Lung microvascular endothelial cell (primary cell): ENCODE measurements around the gene PAM. TPM values are rescaled to one million over a fixed set of nuclear protein-coding genes. Genes with fewer than 3 reads are reported as not detected.

Experiments
- DNase-seq, 2 donors: peaks; one replicate each; pipeline versions ENCODE4 v3.0.0 to v3.0.0-alpha.2; 2010; ENCODE audit warnings: low read depth in 2 of 2
- total RNA-seq: library from RNA; depleted of rRNA; stranded (reverse); fragments of >200 nt; gene quantifications from 2 replicates; pipeline ENCODE4 v1.2.1, GENCODE V29; 2014

The PAM gene
- total RNA-seq, 1 donor from 2014 or later: 247 TPM

DNA sequence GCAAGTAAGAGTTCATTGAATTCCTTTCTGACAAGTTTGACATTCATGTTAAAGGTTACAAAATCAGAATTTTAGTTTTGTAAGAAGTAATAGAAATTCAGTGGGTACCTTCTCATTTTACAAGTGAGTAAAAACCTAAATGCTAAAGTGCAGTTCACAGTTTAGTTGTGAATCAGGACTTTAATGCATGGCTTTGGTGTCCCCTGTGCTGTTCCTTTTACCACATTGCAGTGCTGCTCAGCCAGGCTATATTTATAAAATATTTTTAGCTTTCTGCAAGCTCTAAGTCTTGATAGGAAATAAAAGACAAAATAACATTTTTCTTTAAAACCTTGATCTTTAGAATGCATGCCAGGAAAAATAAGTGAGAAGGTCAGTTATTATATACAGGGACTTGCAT, 26.3 kb downstream of the PAM start:
- DNase-seq: no peak

DNA sequence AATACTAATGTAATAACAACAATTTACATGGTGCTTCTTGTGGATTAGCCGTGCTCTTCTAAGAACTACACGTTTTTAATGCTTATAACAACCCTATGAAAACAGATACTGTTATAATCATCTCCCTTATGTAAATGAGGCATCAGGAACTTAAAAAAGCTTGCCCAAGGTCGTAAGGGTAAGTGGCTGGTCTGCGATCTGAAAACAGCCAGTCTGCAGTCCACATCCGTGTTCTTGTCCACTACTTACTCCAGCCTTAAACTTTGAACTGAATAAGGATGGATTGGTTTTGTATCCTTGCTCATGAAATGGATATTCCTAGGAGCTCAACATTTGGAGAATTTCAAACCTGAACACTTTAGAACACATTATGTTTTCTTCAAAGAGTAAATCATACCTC, 26.7 kb downstream of the PAM start:
- peak in 1 of 2 donors; percentile 15 for DNase-seq

DNA sequence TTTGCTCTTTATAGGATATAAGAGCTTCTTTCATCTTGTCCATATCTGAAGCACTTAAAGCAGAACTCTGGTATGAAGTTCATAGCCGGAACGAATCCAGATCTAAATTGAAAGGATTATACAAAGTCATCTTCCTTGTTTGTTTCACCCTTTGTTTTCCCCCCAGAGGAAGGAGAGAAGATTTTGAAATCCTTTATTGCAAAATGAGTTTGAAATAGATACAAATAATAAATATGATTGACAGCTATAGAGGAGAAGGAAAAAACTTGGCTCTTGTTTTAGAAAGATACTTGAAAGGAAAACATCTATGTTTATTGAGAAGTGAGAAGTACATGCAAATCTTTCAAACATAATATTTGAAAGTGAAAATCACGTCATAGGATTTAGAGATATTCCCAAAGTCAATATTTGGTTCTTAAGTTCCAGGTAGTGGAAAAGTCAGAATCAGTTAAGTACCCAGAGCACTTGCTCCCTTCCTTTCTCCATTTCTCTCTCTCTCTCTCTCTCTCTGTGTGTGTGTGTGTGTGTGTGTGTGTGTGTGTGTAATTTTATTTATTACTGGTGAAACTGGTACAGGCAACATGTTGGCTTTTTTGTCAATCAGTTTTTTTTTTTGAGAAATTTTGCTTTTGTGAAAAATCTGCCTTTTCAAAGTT, 27.2 kb downstream of the PAM start:
- DNase-seq: no peak

GRCh38 chr5:102787134-102787533, 32.0 kb downstream of the PAM start:
- no peak for DNase-seq

DNA sequence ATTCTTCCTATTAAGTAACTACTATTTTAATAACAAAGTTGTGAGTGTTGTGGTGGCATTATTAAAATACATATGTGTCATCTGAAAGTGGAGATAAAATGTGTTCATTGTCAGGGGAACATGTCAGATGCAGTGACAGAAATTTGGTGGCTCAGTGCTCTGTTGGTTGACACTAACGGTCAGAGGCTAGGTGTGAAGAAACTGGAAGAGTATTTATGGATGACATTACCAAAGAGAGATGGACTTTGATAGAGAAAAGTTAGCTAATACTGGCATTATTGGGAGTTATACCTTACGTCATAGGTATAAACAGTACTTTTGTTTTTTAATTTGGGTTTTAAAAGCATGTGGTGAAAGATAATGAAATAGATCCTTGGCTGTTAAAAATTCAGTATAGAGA, 33.7 kb downstream of the PAM start:
- DNase-seq: no peak

DNA sequence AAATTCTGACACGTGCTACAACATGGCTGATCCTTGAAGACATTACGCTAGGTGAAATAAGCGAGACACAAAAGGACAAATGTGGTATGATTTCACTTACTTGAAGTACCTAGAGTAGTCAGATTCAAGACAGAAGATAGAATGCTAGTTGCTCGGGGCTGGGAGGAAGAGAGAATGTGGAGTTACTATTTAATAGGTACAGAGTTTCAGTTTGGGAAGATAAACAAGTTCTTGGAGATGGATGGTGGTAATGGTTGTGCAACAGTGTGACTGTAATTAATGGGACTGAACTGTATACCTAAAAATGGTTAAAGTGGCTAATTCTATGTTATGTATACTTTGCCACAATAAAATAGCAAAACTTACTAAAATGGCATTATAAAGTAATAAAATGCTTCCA, 34.4 kb downstream of the PAM start:
- no peak for DNase-seq

DNA sequence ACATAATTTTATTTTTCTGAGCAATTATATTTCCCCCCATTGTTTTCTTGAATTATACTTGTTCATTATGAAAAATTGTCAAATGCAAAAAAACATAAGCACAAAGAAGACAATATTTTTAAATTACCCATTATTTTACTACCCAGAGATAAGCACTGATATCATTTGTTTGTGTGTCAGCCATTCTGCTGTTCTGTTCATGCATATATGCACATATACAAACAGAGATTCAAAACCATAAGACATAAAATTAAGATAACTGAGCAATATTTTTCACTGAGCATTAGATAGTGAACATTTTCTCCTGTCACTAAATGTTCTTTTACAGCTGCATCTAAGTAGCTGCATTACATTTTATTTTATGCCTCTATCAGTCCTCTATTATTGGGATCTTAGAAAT, 35.6 kb downstream of the PAM start:
- DNase-seq: no peak

- DNase-seq: peak; percentile 47 to 53
Observed at GRCh38 chr5:102792705-102793104, 37.6 kb downstream of the PAM start.

DNA sequence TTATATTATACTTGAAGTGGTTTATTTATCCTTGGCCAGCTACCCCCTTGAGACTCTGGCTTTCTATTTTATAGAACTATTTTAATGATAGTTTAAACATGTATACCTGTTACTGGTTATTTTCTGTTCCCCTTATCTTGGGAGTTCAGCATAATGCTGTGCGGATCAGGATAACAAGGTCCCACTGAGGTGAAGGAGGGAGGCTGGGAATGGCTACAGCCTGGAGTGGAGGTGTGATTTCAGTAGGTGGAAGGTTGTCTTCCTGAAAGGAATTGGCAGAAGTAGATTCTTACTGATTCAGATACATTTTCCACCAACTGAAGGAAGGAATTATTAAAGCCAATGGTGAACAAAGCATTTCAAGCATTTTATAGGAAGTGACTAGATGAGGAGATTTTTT, 38.9 kb downstream of the PAM start:
- DNase-seq: no peak

GRCh38 chr5:102794677-102795331, 39.7 kb downstream of the PAM start:
- no peak for DNase-seq

- DNase-seq: peak in 1 of 2 donors; percentile 89
Observed at GRCh38 chr5:102795526-102795925, 40.4 kb downstream of the PAM start.

GRCh38 chr5:102796009-102796408, 40.9 kb downstream of the PAM start:
- peak in 1 of 2 donors; percentile 93 for DNase-seq

- DNase-seq: no peak
Observed at GRCh38 chr5:102796498-102796897, 41.4 kb downstream of the PAM start.

- no peak for DNase-seq
Observed at GRCh38 chr5:102797322-102797884, 42.3 kb downstream of the PAM start.

- DNase-seq: no peak
Observed at GRCh38 chr5:102798104-102798785, 43.1 kb downstream of the PAM start.

GRCh38 chr5:102799017-102799416, 43.9 kb downstream of the PAM start:
- peak in 1 of 2 donors; percentile 23 for DNase-seq

DNA sequence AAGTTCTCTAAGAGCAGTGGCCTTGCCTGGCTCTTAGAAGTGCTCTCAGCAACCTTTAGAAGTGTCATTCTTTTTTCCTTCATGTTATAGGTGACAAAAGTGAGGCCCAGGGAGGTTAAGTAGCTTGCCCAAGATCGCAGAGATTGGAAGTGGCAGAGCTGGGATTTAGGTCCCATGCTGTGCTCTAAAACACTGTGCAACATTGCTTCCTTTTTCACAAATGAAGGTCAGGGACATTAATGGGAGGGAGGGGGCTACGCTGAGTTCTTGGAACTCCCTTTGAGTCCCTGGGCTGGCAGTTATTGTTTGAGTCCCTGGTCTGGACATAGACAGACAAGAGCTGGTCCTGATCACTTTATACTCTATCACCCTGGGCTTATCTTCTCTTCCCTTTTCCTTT, 45.3 kb downstream of the PAM start:
- DNase-seq: no peak

GRCh38 chr5:102801371-102801770, 46.3 kb downstream of the PAM start:
- peak in 1 of 2 donors; percentile 17 for DNase-seq

GRCh38 chr5:102802708-102803458, 47.8 kb downstream of the PAM start:
- no peak for DNase-seq

- DNase-seq: peak in 1 of 2 donors; percentile 68
Observed at GRCh38 chr5:102807878-102808502, 52.9 kb downstream of the PAM start.

- DNase-seq: no peak
Observed at GRCh38 chr5:102809033-102809432, 53.9 kb downstream of the PAM start.
